K562 (cell line): ENCODE results near the gene ETHE1. TPM values are rescaled to one million over a fixed set of nuclear protein-coding genes. Genes with fewer than 3 reads are reported as not detected.

Experiments used
- COPS2 ChIP-seq: fragments of 450-650 bp; conservative IDR thresholded peaks from 2 replicates; pipeline ENCODE4 v1.6.1; 2016; ENCODE audit warnings: mild to moderate bottlenecking, moderate library complexity
- ELF1 ChIP-seq: fragments of 200-800 bp; sonication (Bioruptor generic); IDR thresholded peaks from 2 replicates; pipeline ENCODE4 v1.6.1; 2016; ENCODE audit warnings: missing genetic modification characterization, missing compliant biosample characterization
- GABPA ChIP-seq: fragments of 200-800 bp; sonication (Bioruptor generic); conservative IDR thresholded peaks from 2 replicates; pipeline ENCODE4 v1.6.1; 2016; ENCODE audit warnings: low read depth, missing genetic modification characterization, missing compliant biosample characterization
- KLF1 ChIP-seq: fragments of 450-650 bp; IDR thresholded peaks from 2 replicates; pipeline ENCODE4 v1.6.1; 2016; ENCODE audit warnings: missing genetic modification characterization, missing compliant biosample characterization
- MEIS2 ChIP-seq: fragments of 450-650 bp; IDR thresholded peaks from 2 replicates; pipeline ENCODE4 v1.6.1; 2014; ENCODE audit warnings: mild to moderate bottlenecking; ENCODE audit not compliant: partially characterized antibody
- NR2C1 ChIP-seq, 2 experiments: fragments of 450-650 bp; IDR thresholded peaks; 2 replicates each; pipeline ENCODE4 v1.6.1; 2017; ENCODE audit warnings: mild to moderate bottlenecking in 2 of 2, antibody characterized with exemption in 1 of 2, inconsistent platforms in 1 of 2, missing compliant biosample characterization in 1 of 2, missing genetic modification characterization in 1 of 2
- RBFOX2 ChIP-seq: fragments of 200-400 bp; formaldehyde crosslinking; IDR thresholded peaks from 2 replicates; pipeline ENCODE4 v1.6.1; 2017; ENCODE audit warnings: low read depth, mild to moderate bottlenecking, low read length, moderate library complexity
- SIRT6 ChIP-seq: IDR thresholded peaks from one replicate; pipeline ENCODE4 v1.6.1; 2012; ENCODE audit warnings: low read depth, mild to moderate bottlenecking, control low read depth, inconsistent platforms, low read length, moderate library complexity
- ZFX ChIP-seq: sonication (generic); formaldehyde crosslinking; IDR thresholded peaks from 2 replicates; pipeline ENCODE4 v1.8.0; 2022; ENCODE audit warnings: mild to moderate bottlenecking, missing genetic modification reagents, moderate library complexity
- ZNF586 ChIP-seq: fragments of 450-650 bp; formaldehyde crosslinking; conservative IDR thresholded peaks from 2 replicates; pipeline ENCODE4 v1.4.0; 2020; ENCODE audit warnings: mild to moderate bottlenecking, moderate library complexity
- polyA plus RNA-seq, 8 experiments: library from polyadenylated mRNA; depleted of rRNA in 4 of 8; stranded (reverse) in 5 of 8; unstranded in 3 of 8; fragments of >200 nt; fragmentation: Nextera tagmentation in 2 of 8; fragmentation: Illumina TruSeq in 1 of 8; extraction: Ambion mirVana in 2 of 8; extraction: Trizol in 1 of 8; gene quantifications; 2 replicates each; pipeline versions ENCODE4 v1.2.1 to v1.2.3, GENCODE V29; 2011 to 2014; ENCODE audit warnings: inconsistent platforms in 1 of 8, missing spikeins in 1 of 8
- total RNA-seq, 7 experiments: library from RNA; depleted of rRNA in 6 of 7; stranded (reverse); fragments of >200 nt in 6 of 7; fragmentation: Illumina TruSeq in 2 of 7; extraction: Trizol in 2 of 7; gene quantifications; 2 replicates each; pipeline versions ENCODE4 v1.2.1 to v1.2.3, GENCODE V29; 2011 to 2021; ENCODE audit warnings: low replicate concordance in 1 of 7
- TF ChIP-seq, protein P1 (sequence below): conservative IDR thresholded peaks from 2 replicates; pipeline ENCODE4 v1.6.1; 2011; ENCODE audit warnings: low read depth, mild to moderate bottlenecking, low read length; ENCODE audit not compliant: control insufficient read depth
- TF ChIP-seq, protein P2 (sequence below): fragments of 450-650 bp; IDR thresholded peaks from 2 replicates; pipeline ENCODE4 v1.6.1; 2017; ENCODE audit warnings: mild to moderate bottlenecking, moderate library complexity
- TF ChIP-seq, protein P3 (sequence below), 3 experiments: fragments of 200-800 bp in 1 of 3; fragments of 250-450 bp in 1 of 3; fragments of 450-650 bp in 1 of 3; sonication (Bioruptor Pico) in 1 of 3; sonication (Bioruptor generic) in 1 of 3; formaldehyde crosslinking in 1 of 3; IDR thresholded peaks; 2 replicates each; pipeline versions ENCODE4 v1.6.1 to v1.8.0; 2016 to 2022; ENCODE audit warnings: mild to moderate bottlenecking in 2 of 3, missing genetic modification characterization in 2 of 3, missing compliant biosample characterization in 1 of 3, moderate library complexity in 1 of 3
- TF ChIP-seq, protein P4 (sequence below): sonication (generic); formaldehyde crosslinking; IDR thresholded peaks from 2 replicates; pipeline ENCODE4 v1.8.0; 2023; ENCODE audit warnings: mild to moderate bottlenecking, missing genetic modification reagents

The ETHE1 gene
- total and polyA plus RNA-seq, 9 of the 15 experiments (the other 6 are each of a cell fraction or from before 2014, with no cell fraction given), result 2.9 to 21.0 (median 10.2) TPM

DNA sequence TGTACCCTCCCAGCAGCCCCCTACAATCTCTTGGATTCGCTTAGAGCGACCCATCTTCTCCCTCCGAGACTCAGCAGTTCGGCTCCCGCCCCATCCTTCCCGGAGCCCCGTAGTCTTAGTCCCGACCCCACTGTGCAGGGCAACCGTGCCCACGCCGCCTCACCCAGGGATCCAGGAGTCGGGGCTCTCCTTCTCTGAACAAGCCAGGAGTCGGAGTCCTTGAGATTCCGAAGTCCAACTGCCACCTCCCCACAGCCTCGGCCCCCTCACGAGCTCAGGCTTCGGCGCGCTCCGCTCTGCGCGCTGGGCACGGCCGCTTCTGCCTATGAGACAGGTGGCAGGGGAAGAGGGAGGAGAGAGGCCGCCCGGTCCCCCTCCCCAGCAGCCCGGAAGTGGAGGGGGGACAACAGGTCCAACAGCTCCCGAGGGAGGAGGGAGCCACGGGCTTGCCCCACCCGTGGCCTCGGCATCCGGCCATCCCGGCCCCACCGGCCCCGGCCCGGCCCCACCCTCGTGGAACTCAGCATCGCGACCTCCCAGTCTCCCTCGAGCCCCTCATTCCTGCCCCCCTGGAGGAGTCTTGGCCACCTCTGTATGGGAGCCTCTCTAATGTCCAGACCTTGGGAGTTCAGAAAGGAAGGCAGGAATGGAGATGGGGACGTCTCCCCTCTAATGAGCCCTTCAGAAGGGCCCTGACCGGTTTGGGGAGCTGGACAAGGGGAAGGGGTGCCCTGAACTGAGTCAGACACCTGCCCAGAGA is 22.4 kb downstream of the ETHE1 start, which contains the start of gene PHLDB3 (continued):
- TF ChIP-seq SIRT6, result no peak
- TF ChIP-seq, protein P1, sequence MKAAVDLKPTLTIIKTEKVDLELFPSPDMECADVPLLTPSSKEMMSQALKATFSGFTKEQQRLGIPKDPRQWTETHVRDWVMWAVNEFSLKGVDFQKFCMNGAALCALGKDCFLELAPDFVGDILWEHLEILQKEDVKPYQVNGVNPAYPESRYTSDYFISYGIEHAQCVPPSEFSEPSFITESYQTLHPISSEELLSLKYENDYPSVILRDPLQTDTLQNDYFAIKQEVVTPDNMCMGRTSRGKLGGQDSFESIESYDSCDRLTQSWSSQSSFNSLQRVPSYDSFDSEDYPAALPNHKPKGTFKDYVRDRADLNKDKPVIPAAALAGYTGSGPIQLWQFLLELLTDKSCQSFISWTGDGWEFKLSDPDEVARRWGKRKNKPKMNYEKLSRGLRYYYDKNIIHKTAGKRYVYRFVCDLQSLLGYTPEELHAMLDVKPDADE, result 0 out of 2 replicates have a peak, but pooled peaks have one; percentile 6
- peak; percentile 72 for TF ChIP-seq GABPA (tag)
- TF ChIP-seq ZFX (CRISPR knock-in tag), result peak; percentile 37; the same call in 1 of the 2 replicates
- 0 out of 2 replicates have a peak, but pooled peaks have one; percentile 29 for TF ChIP-seq KLF1
- peak; percentile 65 for TF ChIP-seq RBFOX2
- TF ChIP-seq ELF1 (tag), result peak; percentile 60
- TF ChIP-seq, protein P2, sequence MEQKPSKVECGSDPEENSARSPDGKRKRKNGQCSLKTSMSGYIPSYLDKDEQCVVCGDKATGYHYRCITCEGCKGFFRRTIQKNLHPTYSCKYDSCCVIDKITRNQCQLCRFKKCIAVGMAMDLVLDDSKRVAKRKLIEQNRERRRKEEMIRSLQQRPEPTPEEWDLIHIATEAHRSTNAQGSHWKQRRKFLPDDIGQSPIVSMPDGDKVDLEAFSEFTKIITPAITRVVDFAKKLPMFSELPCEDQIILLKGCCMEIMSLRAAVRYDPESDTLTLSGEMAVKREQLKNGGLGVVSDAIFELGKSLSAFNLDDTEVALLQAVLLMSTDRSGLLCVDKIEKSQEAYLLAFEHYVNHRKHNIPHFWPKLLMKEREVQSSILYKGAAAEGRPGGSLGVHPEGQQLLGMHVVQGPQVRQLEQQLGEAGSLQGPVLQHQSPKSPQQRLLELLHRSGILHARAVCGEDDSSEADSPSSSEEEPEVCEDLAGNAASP, result no peak
- TF ChIP-seq, protein P3, sequence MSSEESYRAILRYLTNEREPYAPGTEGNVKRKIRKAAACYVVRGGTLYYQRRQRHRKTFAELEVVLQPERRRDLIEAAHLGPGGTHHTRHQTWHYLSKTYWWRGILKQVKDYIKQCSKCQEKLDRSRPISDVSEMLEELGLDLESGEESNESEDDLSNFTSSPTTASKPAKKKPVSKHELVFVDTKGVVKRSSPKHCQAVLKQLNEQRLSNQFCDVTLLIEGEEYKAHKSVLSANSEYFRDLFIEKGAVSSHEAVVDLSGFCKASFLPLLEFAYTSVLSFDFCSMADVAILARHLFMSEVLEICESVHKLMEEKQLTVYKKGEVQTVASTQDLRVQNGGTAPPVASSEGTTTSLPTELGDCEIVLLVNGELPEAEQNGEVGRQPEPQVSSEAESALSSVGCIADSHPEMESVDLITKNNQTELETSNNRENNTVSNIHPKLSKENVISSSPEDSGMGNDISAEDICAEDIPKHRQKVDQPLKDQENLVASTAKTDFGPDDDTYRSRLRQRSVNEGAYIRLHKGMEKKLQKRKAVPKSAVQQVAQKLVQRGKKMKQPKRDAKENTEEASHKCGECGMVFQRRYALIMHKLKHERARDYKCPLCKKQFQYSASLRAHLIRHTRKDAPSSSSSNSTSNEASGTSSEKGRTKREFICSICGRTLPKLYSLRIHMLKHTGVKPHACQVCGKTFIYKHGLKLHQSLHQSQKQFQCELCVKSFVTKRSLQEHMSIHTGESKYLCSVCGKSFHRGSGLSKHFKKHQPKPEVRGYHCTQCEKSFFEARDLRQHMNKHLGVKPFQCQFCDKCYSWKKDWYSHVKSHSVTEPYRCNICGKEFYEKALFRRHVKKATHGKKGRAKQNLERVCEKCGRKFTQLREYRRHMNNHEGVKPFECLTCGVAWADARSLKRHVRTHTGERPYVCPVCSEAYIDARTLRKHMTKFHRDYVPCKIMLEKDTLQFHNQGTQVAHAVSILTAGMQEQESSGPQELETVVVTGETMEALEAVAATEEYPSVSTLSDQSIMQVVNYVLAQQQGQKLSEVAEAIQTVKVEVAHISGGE (CRISPR knock-in tag; IDR thresholded peaks at IDR 0.05), result peak in 1 of 3 experiments; percentile 45; a peak in 4 of 6 replicates
- TF ChIP-seq COPS2, result no peak
- TF ChIP-seq, protein P4, sequence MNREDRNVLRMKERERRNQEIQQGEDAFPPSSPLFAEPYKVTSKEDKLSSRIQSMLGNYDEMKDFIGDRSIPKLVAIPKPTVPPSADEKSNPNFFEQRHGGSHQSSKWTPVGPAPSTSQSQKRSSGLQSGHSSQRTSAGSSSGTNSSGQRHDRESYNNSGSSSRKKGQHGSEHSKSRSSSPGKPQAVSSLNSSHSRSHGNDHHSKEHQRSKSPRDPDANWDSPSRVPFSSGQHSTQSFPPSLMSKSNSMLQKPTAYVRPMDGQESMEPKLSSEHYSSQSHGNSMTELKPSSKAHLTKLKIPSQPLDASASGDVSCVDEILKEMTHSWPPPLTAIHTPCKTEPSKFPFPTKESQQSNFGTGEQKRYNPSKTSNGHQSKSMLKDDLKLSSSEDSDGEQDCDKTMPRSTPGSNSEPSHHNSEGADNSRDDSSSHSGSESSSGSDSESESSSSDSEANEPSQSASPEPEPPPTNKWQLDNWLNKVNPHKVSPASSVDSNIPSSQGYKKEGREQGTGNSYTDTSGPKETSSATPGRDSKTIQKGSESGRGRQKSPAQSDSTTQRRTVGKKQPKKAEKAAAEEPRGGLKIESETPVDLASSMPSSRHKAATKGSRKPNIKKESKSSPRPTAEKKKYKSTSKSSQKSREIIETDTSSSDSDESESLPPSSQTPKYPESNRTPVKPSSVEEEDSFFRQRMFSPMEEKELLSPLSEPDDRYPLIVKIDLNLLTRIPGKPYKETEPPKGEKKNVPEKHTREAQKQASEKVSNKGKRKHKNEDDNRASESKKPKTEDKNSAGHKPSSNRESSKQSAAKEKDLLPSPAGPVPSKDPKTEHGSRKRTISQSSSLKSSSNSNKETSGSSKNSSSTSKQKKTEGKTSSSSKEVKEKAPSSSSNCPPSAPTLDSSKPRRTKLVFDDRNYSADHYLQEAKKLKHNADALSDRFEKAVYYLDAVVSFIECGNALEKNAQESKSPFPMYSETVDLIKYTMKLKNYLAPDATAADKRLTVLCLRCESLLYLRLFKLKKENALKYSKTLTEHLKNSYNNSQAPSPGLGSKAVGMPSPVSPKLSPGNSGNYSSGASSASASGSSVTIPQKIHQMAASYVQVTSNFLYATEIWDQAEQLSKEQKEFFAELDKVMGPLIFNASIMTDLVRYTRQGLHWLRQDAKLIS, result no peak
- TF ChIP-seq MEIS2, result peak; percentile 1
- TF ChIP-seq ZNF586, result no peak
- TF ChIP-seq NR2C1 (IDR thresholded peaks at IDR 0.05), result 0 out of 2 replicates have a peak, but pooled peaks have one; percentile 14
- no peak; the same call in 1 of the 2 replicates for TF ChIP-seq NR2C1 (tag; IDR thresholded peaks at IDR 0.05)
